ENCODE measurements around the gene EAPP.
"Not testable (repeated sequence)": the region's sequence is repeated elsewhere in the genome, so short reads cannot be mapped to it uniquely, and the experiment has no call there.

The EAPP gene

DNA sequence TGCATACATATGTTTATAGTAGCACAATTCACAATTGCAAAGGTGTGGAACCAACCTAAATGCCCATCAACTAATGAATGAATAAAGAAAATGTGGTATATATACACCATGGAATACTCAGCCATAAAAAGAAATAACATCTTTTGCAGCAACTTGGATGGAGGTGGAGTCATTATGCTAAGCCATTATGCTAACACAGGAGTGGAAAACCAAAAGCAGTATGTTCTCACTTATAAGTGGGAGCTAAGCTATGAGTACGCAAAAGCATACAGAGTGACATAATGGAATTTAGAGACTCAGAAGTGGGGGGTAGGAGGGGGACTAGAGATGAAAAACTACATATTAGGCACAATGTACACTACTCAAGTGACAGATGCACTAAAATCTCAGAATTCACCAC is 61.2 kb downstream of the EAPP start:
- DNase-seq = no peak

DNA sequence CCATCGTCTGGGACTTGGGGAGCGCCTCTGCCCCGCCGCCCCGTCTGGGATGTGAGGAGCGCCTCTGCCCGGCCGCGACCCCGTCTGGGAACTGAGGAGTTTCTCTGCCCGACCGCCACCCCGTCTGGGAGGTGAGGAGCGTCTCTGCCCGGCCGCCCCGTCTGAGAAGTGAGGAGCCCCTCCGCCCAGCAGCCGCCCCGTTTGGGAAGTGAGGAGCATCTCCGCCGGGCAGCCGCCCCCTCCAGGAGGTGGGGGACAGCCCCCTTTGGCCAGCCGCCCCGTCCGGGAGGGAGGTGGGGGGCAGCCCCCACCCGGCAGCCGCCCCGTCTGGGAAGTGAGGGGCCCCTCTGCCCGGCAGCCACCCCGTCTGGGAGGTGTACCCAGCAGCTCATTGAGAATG is 63.5 kb downstream of the EAPP start:
- not testable (repeated sequence) for DNase-seq

DNA sequence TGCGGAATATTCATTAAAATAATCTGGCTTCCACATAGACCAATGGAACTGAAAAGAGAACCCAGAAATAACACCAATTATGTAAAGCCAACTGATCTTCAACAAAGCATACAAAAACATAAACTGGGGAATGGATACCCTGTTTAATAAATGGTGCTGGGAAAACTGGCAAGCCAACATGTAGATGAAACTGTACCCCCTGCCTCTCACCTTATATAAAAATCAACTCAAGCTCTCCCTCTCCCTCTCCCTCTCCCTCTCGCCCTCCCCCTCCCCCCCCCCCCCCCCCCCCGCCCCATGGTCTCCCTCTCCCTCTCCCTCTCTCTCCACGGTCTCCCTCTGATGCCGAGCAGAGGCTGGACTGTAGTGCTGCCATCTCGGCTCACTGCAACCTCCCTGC is 64.3 kb downstream of the EAPP start:
- no peak for DNase-seq

DNA sequence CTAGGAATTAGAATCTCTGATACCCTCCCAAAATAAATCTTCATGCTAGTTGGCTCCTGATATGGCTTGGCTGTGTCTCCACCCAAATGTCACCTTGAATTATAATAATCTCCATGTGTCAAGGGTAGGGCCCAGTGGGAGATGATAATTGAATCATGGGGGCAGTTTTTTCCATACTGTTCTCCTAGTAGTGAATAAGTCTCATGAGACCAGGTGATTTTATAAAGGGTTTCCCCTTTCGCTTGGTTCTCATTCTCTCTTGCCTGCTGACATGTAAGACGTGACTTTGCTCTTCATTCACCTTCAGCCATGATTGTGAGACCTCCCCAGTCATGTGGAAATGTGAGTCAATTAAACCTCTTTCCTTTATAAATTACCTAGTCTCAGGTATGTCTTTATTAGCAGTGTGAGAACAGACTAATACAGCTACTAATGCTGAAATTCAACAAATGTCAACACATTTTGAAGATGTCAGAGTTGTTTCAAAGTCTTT is 65.3 kb downstream of the EAPP start:
- no peak for DNase-seq

DNA sequence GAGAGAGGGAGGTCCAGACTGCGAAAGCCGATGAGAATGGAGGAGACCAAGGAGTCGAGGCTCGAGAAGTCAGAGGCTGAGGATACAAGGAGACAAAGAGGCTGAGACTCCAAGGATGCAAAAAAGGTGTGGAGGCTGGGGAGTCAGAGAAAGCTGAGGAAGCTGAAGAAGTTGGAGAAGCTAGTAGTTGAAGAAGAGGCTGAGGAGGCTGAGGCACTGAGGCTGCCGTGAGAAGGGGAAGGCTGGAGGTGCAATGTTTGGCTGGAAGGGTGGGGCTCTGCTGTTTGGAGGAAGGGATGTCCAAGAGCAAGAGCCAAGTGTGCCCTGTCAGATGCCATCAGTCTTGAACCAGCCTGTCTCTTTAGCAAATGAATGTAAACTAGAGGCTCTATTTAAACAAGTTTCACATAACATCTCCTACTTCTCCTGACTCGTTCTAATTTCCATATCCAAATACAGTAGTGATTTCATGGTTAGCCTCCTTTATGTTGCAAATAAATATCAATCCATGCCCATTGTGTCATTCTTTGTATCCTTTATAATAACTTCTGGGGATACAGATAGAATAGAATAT is 66.7 kb downstream of the EAPP start:
- DNase-seq = no peak

DNA sequence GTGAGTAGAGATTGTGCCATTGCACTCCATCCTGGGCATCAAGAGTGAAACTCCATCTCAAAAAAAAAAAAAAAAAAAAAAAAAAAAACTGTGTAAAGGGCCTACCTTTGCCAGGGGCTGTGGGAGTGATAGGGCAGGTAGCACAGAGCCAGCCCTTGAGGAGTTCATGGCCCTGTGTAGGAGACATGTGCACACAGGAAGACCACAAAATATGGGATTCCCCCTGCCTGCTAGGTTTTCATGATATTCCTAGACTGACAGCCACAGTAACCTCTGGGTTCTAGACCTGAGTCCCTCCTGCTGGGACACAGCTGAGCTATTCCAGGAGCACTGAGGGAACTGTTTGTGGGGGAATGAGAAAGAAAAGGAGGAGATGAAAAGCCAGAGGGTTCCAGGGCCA is 69.2 kb downstream of the EAPP start:
- no peak for DNase-seq

DNA sequence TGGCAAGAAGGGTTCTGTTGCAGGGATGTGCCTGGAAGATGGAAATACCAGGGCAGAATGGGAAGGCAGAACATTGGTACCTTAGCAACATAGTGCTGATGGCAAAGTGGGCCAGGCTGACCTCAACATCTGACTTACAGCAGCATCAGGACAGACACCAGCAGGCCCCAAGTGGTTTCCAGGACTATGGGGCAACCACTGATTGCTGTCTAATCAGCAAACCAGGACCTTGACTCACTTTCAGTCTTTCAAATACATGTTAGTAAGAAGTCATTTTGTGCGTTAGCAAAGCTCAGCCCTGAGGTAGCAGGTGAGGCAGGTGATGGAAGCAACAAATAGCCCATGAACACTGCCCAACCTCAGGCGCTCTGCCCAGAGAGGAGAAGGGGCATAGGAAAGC is 72.8 kb downstream of the EAPP start:
- DNase-seq = no peak

All from activated CD8-positive, alpha-beta memory T cell treated with anti-CD3 and anti-CD28 coated beads, Interleukin-2, amount 50 U/mL, for 48 hours (primary cell).